ENCODE measurements around the gene SMYD3. TPM values are rescaled to one million over a fixed set of nuclear protein-coding genes. Genes with fewer than 3 reads are reported as not detected.

SMYD3 gene
- total and polyA plus RNA-seq, 10 of the 15 experiments (the other 5 are each of a cell fraction or from before 2014, with no cell fraction given): 18.3 to 54.0 (median 24.8) TPM

- TF ChIP-seq ZBTB11 (CRISPR knock-in tag; IDR thresholded peaks at IDR 0.05) (no peak), MEF2B (IDR thresholded peaks at IDR 0.05; ENCODE audit: partially characterized antibody, poor library complexity, severe bottlenecking) (no peak), TCF7 (IDR thresholded peaks at IDR 0.05; ENCODE audit: borderline replicate concordance) (no peak)
Observed at GRCh38 chr1:246077476-246077875, 429.6 kb downstream of the SMYD3 start (continued).

- TF ChIP-seq CTCF (IDR thresholded peaks at IDR 0.05 in 2 of 3, conservative IDR thresholded peaks at IDR 0.05 in 1 of 3; ENCODE audit: control insufficient read depth in 2 of 3, extremely low read depth in 1 of 3, insufficient read depth in 1 of 3, low read depth in 3 of 3, low read length in 3 of 3): no peak
- no peak for TF ChIP-seq CBFB (IDR thresholded peaks at IDR 0.05; ENCODE audit: low read depth)
- no peak for TF ChIP-seq ATF7 (IDR thresholded peaks at IDR 0.05; ENCODE audit: low read depth)
- no peak for TF ChIP-seq RELB (IDR thresholded peaks at IDR 0.05; ENCODE audit: low read depth)
- no peak for TF ChIP-seq ATF2 (IDR thresholded peaks at IDR 0.05; ENCODE audit: low read length)
- no peak for TF ChIP-seq YBX1 (IDR thresholded peaks at IDR 0.05)
- TF ChIP-seq IRF4 (IDR thresholded peaks at IDR 0.05; ENCODE audit: low read depth, low read length): no peak
- TF ChIP-seq E4F1 (IDR thresholded peaks at IDR 0.05; ENCODE audit: borderline replicate concordance, partially characterized antibody): no peak
- no peak for TF ChIP-seq RFX5 (IDR thresholded peaks at IDR 0.05; ENCODE audit: low read depth, low read length)
- Histone ChIP-seq H3K4me1 (ENCODE audit: control insufficient read depth, insufficient read depth, low read length) (no peaks in the 10 kb centered on the region), H3K79me2 (ENCODE audit: control insufficient read depth, insufficient read depth, low read length) (no peaks in the 10 kb centered on the region), H2AFZ (ENCODE audit: control insufficient read depth, low read depth, low read length) (no peak overlapping the region), H3K27ac (ENCODE audit: control insufficient read depth, insufficient read depth) (no peak overlapping the region), H3K4me3 (no peak overlapping the region), H3K4me2 (ENCODE audit: control insufficient read depth, insufficient read depth) (no peak overlapping the region), H3K27me3 (replicated peaks in 1 of 2; ENCODE audit: control insufficient read depth in 2 of 2, insufficient read depth in 2 of 2, low read length in 1 of 2) (no peaks in the 10 kb centered on the region), H3K36me3 (ENCODE audit: control insufficient read depth in 2 of 2, insufficient read depth in 2 of 2, low read length in 1 of 2) (no peaks in the 10 kb centered on the region; a peak in 1 of 4 replicates), H3K9me3 (replicated peaks; ENCODE audit: control insufficient read depth, insufficient read depth, low read length) (no peaks in the 10 kb centered on the region), H3K9ac (ENCODE audit: control insufficient read depth, insufficient read depth, low read length) (no peak overlapping the region), H4K20me1 (ENCODE audit: control insufficient read depth, insufficient read depth) (no peaks in the 10 kb centered on the region)
- POLR2A ChIA-PET: interaction anchor here (0.6 kb wide), 1 partner anchor 238 kb away, joined by 4 read pairs; no protein-coding TSS in a partner anchor
- no peak for FAIRE-seq
- SMC1A ChIA-PET (ENCODE audit: uncharacterized antibody, unreplicated experiment): no interaction called here
- intact Hi-C loops (cut with micrococcal nuclease; ENCODE audit: unreplicated experiment): no loop called here
- WGBS (ENCODE audit: insufficient coverage, insufficient replicate concordance, low lambda C conversion rate, missing lambda C conversion rate): 47% methylated on average over 2 of the region's 2 CpGs
- in situ Hi-C loops (cut with MboI): no loop called here
- CTCF ChIA-PET: interaction anchor here (0.8 kb wide), 1 partner anchor 42 kb away, joined by 3 read pairs; no protein-coding TSS in a partner anchor
- BruUV-seq (replicated peaks): no TSS peak
- ATAC-seq: no peak
- DNase-seq (ENCODE audit: low read depth, low spot score): no peak
- RAD21 ChIA-PET (ENCODE audit: unreplicated experiment): no interaction called here
Observed at GRCh38 chr1:246074421-246074820, 432.7 kb downstream of the SMYD3 start.
